ENCODE results near the gene ZNF512B.

ZNF512B gene

GRCh38 chr20:63961664-63962425 is 7.9 kb downstream of the ZNF512B start:
- TF ChIP-seq TCF12 (IDR thresholded peaks at IDR 0.05; ENCODE audit: low read depth), result no peak
- no peak for TF ChIP-seq REST (IDR thresholded peaks at IDR 0.05; ENCODE audit: low read depth)
- TF ChIP-seq TEAD4 (IDR thresholded peaks at IDR 0.05), result no peak
- no peak for TF ChIP-seq TAF1 (IDR thresholded peaks at IDR 0.05; ENCODE audit: low read depth)
- TF ChIP-seq USF1 (IDR thresholded peaks at IDR 0.05), result no peak
- TF ChIP-seq RAD21 (IDR thresholded peaks at IDR 0.05; ENCODE audit: low read depth), result no peak

GRCh38 chr20:63959699-63960075 is 10.0 kb downstream of the ZNF512B start:
- TF ChIP-seq TEAD4 (IDR thresholded peaks at IDR 0.05), result no peak
- TF ChIP-seq CREB1 (IDR thresholded peaks at IDR 0.05; ENCODE audit: low read depth), result no peak

GRCh38 chr20:63958964-63959698 is 10.6 kb downstream of the ZNF512B start:
- no peak for TF ChIP-seq CEBPB (IDR thresholded peaks at IDR 0.05)
- TF ChIP-seq USF1 (IDR thresholded peaks at IDR 0.05), result no peak
- TF ChIP-seq TAF1 (IDR thresholded peaks at IDR 0.05; ENCODE audit: low read depth), result no peak
- no peak for TF ChIP-seq RAD21 (IDR thresholded peaks at IDR 0.05; ENCODE audit: low read depth)
- no peak for TF ChIP-seq YY1 (IDR thresholded peaks at IDR 0.05; ENCODE audit: low read depth)
- TF ChIP-seq ZBTB7A (IDR thresholded peaks at IDR 0.05; ENCODE audit: low read depth), result no peak
- no peak for TF ChIP-seq TCF12 (IDR thresholded peaks at IDR 0.05; ENCODE audit: low read depth)
- no peak for TF ChIP-seq CREB1 (IDR thresholded peaks at IDR 0.05; ENCODE audit: low read depth)
- no peak for TF ChIP-seq MAX (IDR thresholded peaks at IDR 0.05)
- no peak for TF ChIP-seq TEAD4 (IDR thresholded peaks at IDR 0.05)
- no peak for TF ChIP-seq EP300 (IDR thresholded peaks at IDR 0.05; ENCODE audit: borderline replicate concordance)
- TF ChIP-seq EGR1 (IDR thresholded peaks at IDR 0.05), result no peak
- no peak for TF ChIP-seq FOXM1 (IDR thresholded peaks at IDR 0.05; ENCODE audit: borderline replicate concordance, low read depth)
- no peak for TF ChIP-seq NFIC (IDR thresholded peaks at IDR 0.05)

- TF ChIP-seq EGR1 (IDR thresholded peaks at IDR 0.05) (no peak), FOXM1 (IDR thresholded peaks at IDR 0.05; ENCODE audit: borderline replicate concordance, low read depth) (no peak), MAX (IDR thresholded peaks at IDR 0.05) (no peak), CEBPB (IDR thresholded peaks at IDR 0.05) (no peak), EP300 (IDR thresholded peaks at IDR 0.05; ENCODE audit: borderline replicate concordance) (no peak), REST (IDR thresholded peaks at IDR 0.05; ENCODE audit: low read depth) (no peak), TEAD4 (IDR thresholded peaks at IDR 0.05) (no peak), CREB1 (IDR thresholded peaks at IDR 0.05; ENCODE audit: low read depth) (no peak), ZBTB7A (IDR thresholded peaks at IDR 0.05; ENCODE audit: low read depth) (no peak), TAF1 (IDR thresholded peaks at IDR 0.05; ENCODE audit: low read depth) (no peak), TCF12 (IDR thresholded peaks at IDR 0.05; ENCODE audit: low read depth) (no peak), RAD21 (IDR thresholded peaks at IDR 0.05; ENCODE audit: low read depth) (no peak), NFIC (IDR thresholded peaks at IDR 0.05) (no peak), USF1 (IDR thresholded peaks at IDR 0.05) (no peak), YY1 (IDR thresholded peaks at IDR 0.05; ENCODE audit: low read depth) (no peak)
Observed at GRCh38 chr20:63958471-63958870, 11.3 kb downstream of the ZNF512B start.

- TF ChIP-seq TCF12 (IDR thresholded peaks at IDR 0.05; ENCODE audit: low read depth), result no peak
- no peak for TF ChIP-seq CREB1 (IDR thresholded peaks at IDR 0.05; ENCODE audit: low read depth)
- TF ChIP-seq REST (IDR thresholded peaks at IDR 0.05; ENCODE audit: low read depth), result no peak
- TF ChIP-seq EGR1 (IDR thresholded peaks at IDR 0.05), result peak; percentile 90
- no peak for TF ChIP-seq CEBPB (IDR thresholded peaks at IDR 0.05)
- TF ChIP-seq NFIC (IDR thresholded peaks at IDR 0.05), result no peak
Observed at GRCh38 chr20:63957690-63958441, 11.9 kb downstream of the ZNF512B start.
